Peyer's patch (tissue), 4 donors: ENCODE results near the gene BPI. TPM values are rescaled to one million over a fixed set of nuclear protein-coding genes. Genes with fewer than 3 reads are reported as not detected.
A peak's percentile ranks its signal among the peaks of the same experiment; 100 is the strongest.

Experiments
- DNase-seq, 3 donors: peaks; one replicate each; pipeline ENCODE4 v3.0.0-alpha.2; 2017 to 2019
- H3K27ac ChIP-seq, 4 donors: fragments of 200-600 bp; sonication (generic); one replicate each; pipeline ENCODE4 v1.5.1; 2016 to 2019
- H3K27me3 ChIP-seq, 2 donors: fragments of 200-600 bp; sonication (generic); one replicate each; pipeline ENCODE4 v1.5.1; 2019
- H3K36me3 ChIP-seq, 3 donors: fragments of 200-600 bp; sonication (generic); one replicate each; pipeline ENCODE4 v1.5.1; 2016 to 2019
- H3K4me1 ChIP-seq, 4 donors: fragments of 200-600 bp; sonication (generic); one replicate each; pipeline ENCODE4 v1.5.1; 2016 to 2019
- H3K4me3 ChIP-seq, 4 donors: fragments of 200-600 bp; sonication (generic); 1 replicate in 3 of 4; 2 replicates in 1 of 4; pipeline ENCODE4 v1.5.1; 2016 to 2019; ENCODE audit warnings: mild to moderate bottlenecking in 1 of 4
- H3K9me3 ChIP-seq, 4 donors: fragments of 200-600 bp; sonication (generic); one replicate each; pipeline ENCODE4 v1.5.1; 2016 to 2019; ENCODE audit warnings: mild to moderate bottlenecking in 1 of 4
- CTCF ChIP-seq, 6 experiments: fragments of 450-650 bp in 4 of 6; fragments of 200-600 bp in 2 of 6; sonication (generic) in 1 of 6; IDR thresholded peaks; one replicate each; pipeline ENCODE4 v1.5.1; 2017 to 2019; ENCODE audit warnings: antibody characterized with exemption in 6 of 6, mild to moderate bottlenecking in 3 of 6, moderate library complexity in 1 of 6
- POLR2A ChIP-seq, 2 donors: fragments of 450-650 bp; IDR thresholded peaks; one replicate each; pipeline ENCODE4 v1.5.1; 2017; ENCODE audit warnings: antibody characterized with exemption in 2 of 2, mild to moderate bottlenecking in 2 of 2, moderate library complexity in 2 of 2
- total RNA-seq, 4 donors: library from RNA; depleted of rRNA; stranded (reverse); fragments of >200 nt; gene quantifications; one replicate each; pipeline ENCODE4 v1.1.0, GENCODE V29; 2016

The BPI gene
- total RNA-seq, 4 donors from 2014 or later, result not detected

GRCh38 chr20:38267296-38267695, 36.7 kb upstream of the BPI start:
- no peaks in the 10 kb centered on the region for H3K36me3 ChIP-seq
- H3K9me3 ChIP-seq, result no peaks in the 10 kb centered on the region
- H3K27ac ChIP-seq, result no peak overlapping the region
- no peak overlapping the region for H3K4me3 ChIP-seq
- peaks cover 0 to 11% (median 0%) of the 10 kb centered on the region in 4 donors for H3K4me1 ChIP-seq
- DNase-seq, result no peak
- H3K27me3 ChIP-seq, result no peaks in the 10 kb centered on the region
- TF ChIP-seq POLR2A (IDR thresholded peaks at IDR 0.05) (no peak), CTCF (IDR thresholded peaks at IDR 0.05) (no peak)

GRCh38 chr20:38267901-38268514, 35.9 kb upstream of the BPI start:
- no peaks in the 10 kb centered on the region for H3K27me3 ChIP-seq
- no peak overlapping the region for H3K27ac ChIP-seq
- no peak for TF ChIP-seq POLR2A (IDR thresholded peaks at IDR 0.05)
- TF ChIP-seq CTCF (IDR thresholded peaks at IDR 0.05), result no peak
- no peaks in the 10 kb centered on the region for H3K36me3 ChIP-seq
- no peaks in the 10 kb centered on the region for H3K9me3 ChIP-seq
- H3K4me3 ChIP-seq, result no peak overlapping the region
- peaks cover 0 to 11% (median 0%) of the 10 kb centered on the region in 4 donors for H3K4me1 ChIP-seq
- DNase-seq, result peak in 1 of 3 donors; percentile 3

- peak in 1 of 3 donors; percentile 8 for DNase-seq
- Histone ChIP-seq H3K4me1 (peaks cover 0 to 11% (median 0%) of the 10 kb centered on the region in 4 donors), H3K9me3 (no peaks in the 10 kb centered on the region), H3K27me3 (no peaks in the 10 kb centered on the region), H3K36me3 (no peaks in the 10 kb centered on the region), H3K4me3 (no peak overlapping the region), H3K27ac (no peak overlapping the region)
- TF ChIP-seq CTCF (IDR thresholded peaks at IDR 0.05) (no peak), POLR2A (IDR thresholded peaks at IDR 0.05) (no peak)
Measured at GRCh38 chr20:38269040-38269439, 34.9 kb upstream of the BPI start.

- no peaks in the 10 kb centered on the region for H3K36me3 ChIP-seq
- H3K27ac ChIP-seq, result no peak overlapping the region
- no peaks in the 10 kb centered on the region for H3K27me3 ChIP-seq
- H3K9me3 ChIP-seq, result no peaks in the 10 kb centered on the region
- peak in 1 of 3 donors; percentile 17 for DNase-seq
- peaks cover 0 to 11% (median 0%) of the 10 kb centered on the region in 4 donors for H3K4me1 ChIP-seq
- no peak overlapping the region for H3K4me3 ChIP-seq
- TF ChIP-seq CTCF (IDR thresholded peaks at IDR 0.05), result no peak
- no peak for TF ChIP-seq POLR2A (IDR thresholded peaks at IDR 0.05)
Measured at GRCh38 chr20:38269715-38270114, 34.2 kb upstream of the BPI start.

- Histone ChIP-seq H3K4me3 (no peak overlapping the region), H3K27me3 (no peaks in the 10 kb centered on the region), H3K9me3 (no peaks in the 10 kb centered on the region), H3K27ac (peak overlapping the region in 2 of 4 donors; percentile 30 to 56), H3K4me1 (peaks cover 0 to 11% (median 0%) of the 10 kb centered on the region in 4 donors), H3K36me3 (no peaks in the 10 kb centered on the region)
- TF ChIP-seq POLR2A (IDR thresholded peaks at IDR 0.05) (no peak), CTCF (IDR thresholded peaks at IDR 0.05) (no peak)
- peak in 1 of 3 donors; percentile 41 for DNase-seq
Measured at GRCh38 chr20:38270869-38271605, 32.9 kb upstream of the BPI start.
